Neural cell (in vitro differentiated cells): Measurements from ENCODE around the gene C1orf52. TPM values are rescaled to one million over a fixed set of nuclear protein-coding genes. Genes with fewer than 3 reads are reported as not detected.

ENCODE experiments used
- H2AFZ ChIP-seq: fragments of 200-600, 300-800 bp; sonication (generic), shearing (Covaris generic); 2 replicates; pipeline ENCODE4 v1.6.0; 2014; ENCODE audit warnings: low read depth, mild to moderate bottlenecking, antibody characterized with exemption, low read length, moderate library complexity
- H3F3A ChIP-seq: fragments of 200-600 bp; shearing (Covaris generic); 2 replicates; pipeline ENCODE4 v1.6.1; 2016; ENCODE audit warnings: mild to moderate bottlenecking, moderate library complexity, mixed read lengths, antibody characterized with exemption, low read length; ENCODE audit not compliant: insufficient read depth, poor library complexity, severe bottlenecking
- H3K27ac ChIP-seq: fragments of 200-600, 300-800 bp; sonication (generic), shearing (Covaris generic); 2 replicates; pipeline ENCODE4 v1.5.1; 2014; ENCODE audit warnings: mild to moderate bottlenecking, low read length, moderate library complexity
- H3K27me3 ChIP-seq: fragments of 300-800, 200-600 bp; sonication (generic), shearing (Covaris generic); 2 replicates; pipeline ENCODE4 v1.6.0; 2014; ENCODE audit warnings: mild to moderate bottlenecking, low read depth, low read length, moderate library complexity; ENCODE audit not compliant: insufficient read depth
- H3K36me3 ChIP-seq: fragments of 300-800, 200-600 bp; sonication (generic), shearing (Covaris generic); 2 replicates; pipeline ENCODE4 v1.5.1; 2014; ENCODE audit warnings: mild to moderate bottlenecking, antibody characterized with exemption, low read length, moderate library complexity; ENCODE audit not compliant: insufficient read depth
- H3K4me2 ChIP-seq: fragments of 300-800, 200-600 bp; sonication (generic), shearing (Covaris generic); 2 replicates; pipeline ENCODE4 v1.6.0; 2014; ENCODE audit warnings: mild to moderate bottlenecking, low read length
- H3K4me3 ChIP-seq: fragments of 300-800, 200-600 bp; sonication (generic), shearing (Covaris generic); 2 replicates; pipeline ENCODE4 v1.5.1; 2014; ENCODE audit warnings: mild to moderate bottlenecking, low read length, moderate library complexity
- H3K79me2 ChIP-seq: fragments of 200-600 bp; shearing (Covaris generic); replicated peaks from 2 replicates; pipeline ENCODE4 v1.6.0; 2014; ENCODE audit warnings: mild to moderate bottlenecking, low read length, moderate library complexity; ENCODE audit not compliant: insufficient read depth
- H3K9ac ChIP-seq: fragments of 300-800, 200-600 bp; sonication (generic), shearing (Covaris generic); 2 replicates; pipeline ENCODE4 v1.6.1; 2016; ENCODE audit warnings: mild to moderate bottlenecking, low read length, mixed read lengths
- H3K9me2 ChIP-seq: fragments of 200-600 bp; shearing (Covaris generic); 2 replicates; pipeline ENCODE4 v1.6.1; 2016; ENCODE audit warnings: mild to moderate bottlenecking, low read length, mixed read lengths; ENCODE audit not compliant: insufficient read depth
- H3K9me3 ChIP-seq: fragments of 200-600, 300-800 bp; sonication (generic), shearing (Covaris generic); 2 replicates; pipeline ENCODE4 v1.6.1; 2016; ENCODE audit warnings: mild to moderate bottlenecking, mixed run types, low read length, moderate library complexity, mixed read lengths
- H4K20me1 ChIP-seq: fragments of 200-600 bp; shearing (Covaris generic); 2 replicates; pipeline ENCODE4 v1.6.1; 2016; ENCODE audit warnings: mild to moderate bottlenecking, mixed run types; ENCODE audit not compliant: insufficient read depth
- CTCF ChIP-seq: fragments of 450-650 bp; IDR thresholded peaks from 2 replicates; pipeline ENCODE4 v1.5.1; 2014; ENCODE audit warnings: antibody characterized with exemption, mild to moderate bottlenecking, moderate library complexity; ENCODE audit not compliant: poor library complexity, severe bottlenecking
- EP300 ChIP-seq: fragments of 450-650 bp; conservative IDR thresholded peaks from 2 replicates; pipeline ENCODE4 v1.6.1; 2014; ENCODE audit warnings: antibody characterized with exemption, mild to moderate bottlenecking, moderate library complexity; ENCODE audit not compliant: poor library complexity, severe bottlenecking
- EZH2 ChIP-seq: fragments of 200-600, 300-800 bp; shearing (Covaris generic), sonication (generic); IDR thresholded peaks from 2 replicates; pipeline ENCODE4 v1.6.1; 2014; ENCODE audit warnings: antibody characterized with exemption, low read length, borderline replicate concordance, mild to moderate bottlenecking; ENCODE audit not compliant: insufficient read depth, poor library complexity, severe bottlenecking
- MXI1 ChIP-seq: fragments of 450-650 bp; conservative IDR thresholded peaks from 2 replicates; pipeline ENCODE4 v1.6.1; 2014; ENCODE audit warnings: antibody characterized with exemption, mild to moderate bottlenecking; ENCODE audit not compliant: poor library complexity, severe bottlenecking
- POLR2AphosphoS5 ChIP-seq: IDR thresholded peaks from 2 replicates; pipeline ENCODE4 v1.6.1; 2012
- RAD21 ChIP-seq: fragments of 450-650 bp; conservative IDR thresholded peaks from 2 replicates; pipeline ENCODE4 v1.6.1; 2014; ENCODE audit warnings: antibody characterized with exemption, mild to moderate bottlenecking, moderate library complexity
- REST ChIP-seq: IDR thresholded peaks from 2 replicates; pipeline ENCODE4 v1.6.1; 2012; ENCODE audit warnings: borderline replicate concordance
- SMC3 ChIP-seq: fragments of 450-650 bp; conservative IDR thresholded peaks from 2 replicates; pipeline ENCODE4 v1.6.1; 2014; ENCODE audit warnings: antibody characterized with exemption, mild to moderate bottlenecking, moderate library complexity; ENCODE audit not compliant: poor library complexity
- TAF1 ChIP-seq: IDR thresholded peaks from 2 replicates; pipeline ENCODE4 v1.6.1; 2012; ENCODE audit warnings: low read depth
- polyA plus RNA-seq: library from polyadenylated mRNA; depleted of rRNA; stranded (reverse); fragments of >200 nt; gene quantifications from 2 replicates; pipeline ENCODE4 v1.2.3, GENCODE V29; 2014

The C1orf52 gene
- polyA plus RNA-seq, 1 donor from 2014 or later, result 94.6 TPM

GRCh38 chr1:85276215-85276977 is 16.9 kb upstream of the C1orf52 start, which contains the start of gene BCL10:
Gene BCL10 (minus strand): TSS chr1:85276632. CDS start chr1:85276352, 280 bp downstream.
- Histone ChIP-seq H2AFZ (peak within 1 kb of the TSS; percentile 98), H3K27me3 (no peaks in the 10 kb centered on the region), H3K9me2 (no peaks in the 10 kb centered on the region)

DNA sequence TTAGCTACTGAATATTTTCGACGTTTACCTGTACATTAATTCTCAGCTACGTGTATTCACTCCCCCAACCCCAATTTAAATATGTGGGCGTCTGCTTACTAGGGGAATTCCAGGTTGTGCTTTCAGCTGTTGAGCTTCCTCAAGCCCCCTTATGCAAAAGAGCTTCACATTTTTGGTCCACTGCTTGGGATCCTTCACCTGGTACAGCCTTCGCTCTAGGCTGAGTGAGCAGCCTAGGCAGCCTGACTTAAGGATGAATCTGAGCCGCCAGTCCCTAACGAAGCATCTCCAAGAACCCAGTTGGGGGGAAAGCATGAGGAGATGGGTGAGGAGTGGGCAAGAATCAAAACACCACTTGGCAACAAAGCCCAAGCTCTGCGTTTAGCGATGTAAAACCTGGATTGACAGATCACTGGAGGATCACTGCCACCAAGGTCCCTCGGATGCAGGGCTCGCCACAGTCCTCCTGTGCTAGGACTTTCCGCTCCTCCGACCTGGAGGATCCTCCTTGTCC is 16.3 kb upstream of the C1orf52 start:
- Histone ChIP-seq H3K27ac (peak overlapping the region; percentile 88), H3K9me3 (no peaks in the 10 kb centered on the region), H3K4me2 (peak overlapping the region; percentile 99), H2AFZ (peak overlapping the region; percentile 91), H3K36me3 (no peaks in the 10 kb centered on the region), H4K20me1 (no peaks in the 10 kb centered on the region), H3K9ac (peak overlapping the region; percentile 92), H3K9me2 (no peaks in the 10 kb centered on the region), H3K27me3 (no peaks in the 10 kb centered on the region), H3K4me3 (peak overlapping the region; percentile 99), H3F3A (no peaks in the 10 kb centered on the region), H3K79me2 (peaks cover 38% of the 10 kb centered on the region)
- TF ChIP-seq SMC3, result peak; percentile 37
- TF ChIP-seq TAF1, result peak; percentile 61
- no peak for TF ChIP-seq MXI1
- TF ChIP-seq RAD21, result peak; percentile 31

More at GRCh38 chr1:85276215-85276977, 16.9 kb upstream of the C1orf52 start, which contains the start of gene BCL10:
- TF ChIP-seq CTCF, result no peak
- no peak for TF ChIP-seq TAF1
- no peak for TF ChIP-seq SMC3
- peak; percentile 53 for TF ChIP-seq EP300
- peak; percentile 74 for TF ChIP-seq POLR2AphosphoS5
- peak; percentile 55 for TF ChIP-seq MXI1
- Histone ChIP-seq H3K27ac (peak within 1 kb of the TSS; percentile 88), H3K36me3 (no peaks in the 10 kb centered on the region), H3K9ac (peak within 1 kb of the TSS; percentile 92), H3K4me3 (peak within 1 kb of the TSS; percentile 99), H4K20me1 (no peaks in the 10 kb centered on the region), H3F3A (no peaks in the 10 kb centered on the region), H3K79me2 (peaks cover 35% of the 10 kb centered on the region), H3K9me3 (no peaks in the 10 kb centered on the region), H3K4me2 (peak within 1 kb of the TSS; percentile 99)

DNA sequence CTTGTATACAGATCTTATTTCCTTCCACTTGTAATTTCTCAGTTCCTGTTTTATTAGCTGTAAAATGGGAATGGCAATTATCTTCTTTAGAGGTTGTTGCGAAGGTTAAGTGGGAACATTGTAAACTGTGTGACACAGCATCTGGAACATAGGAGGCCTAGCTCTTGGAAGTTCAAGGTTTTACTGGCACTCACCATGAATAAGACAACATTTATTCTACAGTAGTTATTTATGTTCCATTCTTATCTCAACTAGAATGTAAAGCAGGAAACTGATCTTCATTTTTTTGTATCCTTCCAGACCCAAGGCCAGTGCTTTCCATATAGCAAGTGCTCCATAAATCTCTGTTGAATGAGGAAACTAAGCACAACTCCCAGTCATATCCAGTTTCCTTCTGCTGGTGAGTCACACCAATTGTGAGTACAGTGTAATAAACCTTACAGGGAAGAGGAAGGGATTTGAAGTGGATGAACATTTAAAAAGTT is 15.5 kb upstream of the C1orf52 start:
- TF ChIP-seq CTCF (no peak), EP300 (no peak), POLR2AphosphoS5 (no peak), EZH2 (no peak), REST (no peak), RAD21 (no peak), MXI1 (no peak), TAF1 (no peak), SMC3 (no peak)
- Histone ChIP-seq H4K20me1 (no peaks in the 10 kb centered on the region), H3K27me3 (no peaks in the 10 kb centered on the region), H3K27ac (no peak overlapping the region), H3K4me3 (peak overlapping the region; percentile 99), H3K4me2 (peak overlapping the region; percentile 99), H3K9ac (peak overlapping the region; percentile 92), H3K9me2 (no peaks in the 10 kb centered on the region), H3K9me3 (no peaks in the 10 kb centered on the region), H3K79me2 (peaks cover 38% of the 10 kb centered on the region), H3F3A (no peaks in the 10 kb centered on the region), H2AFZ (no peak overlapping the region), H3K36me3 (no peaks in the 10 kb centered on the region)
